Midbrain (tissue), 1 donor: ENCODE measurements around the gene KIF16B.

Experiments
- DNase-seq: peaks from one replicate; lab custom pipeline; 2025; lab: John Stamatoyannopoulos, UW

KIF16B gene

GRCh38 chr20:16434062-16434664, 139.1 kb downstream of the KIF16B start:
- DNase-seq: no peak

DNA sequence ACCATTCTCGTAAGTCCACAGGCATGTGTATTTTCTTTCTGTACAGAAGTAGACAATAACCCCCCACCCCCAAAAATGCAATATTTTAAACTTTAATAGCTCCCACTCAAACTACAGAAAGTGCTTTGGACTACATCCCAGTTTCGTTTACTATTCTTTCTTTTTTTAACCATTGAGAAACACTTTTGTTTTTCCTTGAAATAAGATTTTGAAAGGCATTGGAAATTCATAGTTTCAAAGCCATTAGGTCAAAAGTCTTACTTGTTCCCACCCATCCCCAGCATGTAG, 140.0 kb downstream of the KIF16B start:
- DNase-seq: no peak

- DNase-seq: no peak
These were observed 140.6 kb downstream of the KIF16B start for GRCh38 chr20:16432466-16433292.

DNA sequence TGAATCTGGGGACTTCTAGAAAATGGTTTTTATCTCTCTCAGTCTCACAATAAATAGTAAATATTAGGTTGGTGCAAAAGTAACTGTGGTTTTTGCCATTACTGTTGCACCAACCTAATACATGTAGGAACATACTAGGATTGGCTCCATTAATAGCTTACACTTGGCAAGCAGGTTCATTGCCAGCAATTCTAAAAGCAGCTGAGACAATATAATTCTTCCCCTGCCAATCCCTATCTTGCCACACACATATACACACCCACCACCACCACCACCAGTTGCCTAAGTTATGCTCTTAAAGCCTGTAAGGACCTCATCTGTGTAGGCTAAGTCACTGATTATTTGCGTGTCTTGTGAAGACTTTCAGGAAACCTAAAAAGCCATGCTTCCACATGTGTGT, 145.1 kb downstream of the KIF16B start:
- DNase-seq: no peak

DNA sequence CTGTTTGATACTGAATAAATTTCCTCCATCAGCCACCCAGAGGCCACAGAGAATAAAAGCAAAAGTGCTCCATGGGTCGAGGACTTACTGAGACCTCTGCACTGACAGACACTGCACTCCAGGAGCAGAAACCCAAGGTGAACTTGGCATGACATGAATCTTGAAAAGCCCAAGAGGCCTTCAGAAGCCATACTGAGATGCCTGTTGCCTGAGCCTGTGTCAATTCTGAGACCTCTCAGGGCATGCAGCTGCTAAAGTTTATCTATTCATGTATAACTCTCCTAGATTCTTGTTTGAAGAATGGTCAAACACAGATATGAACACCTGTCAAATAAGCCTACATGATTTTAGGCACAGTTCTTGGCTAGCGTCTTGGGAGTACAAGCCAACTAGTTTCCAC, 145.7 kb downstream of the KIF16B start:
- no peak for DNase-seq

DNA sequence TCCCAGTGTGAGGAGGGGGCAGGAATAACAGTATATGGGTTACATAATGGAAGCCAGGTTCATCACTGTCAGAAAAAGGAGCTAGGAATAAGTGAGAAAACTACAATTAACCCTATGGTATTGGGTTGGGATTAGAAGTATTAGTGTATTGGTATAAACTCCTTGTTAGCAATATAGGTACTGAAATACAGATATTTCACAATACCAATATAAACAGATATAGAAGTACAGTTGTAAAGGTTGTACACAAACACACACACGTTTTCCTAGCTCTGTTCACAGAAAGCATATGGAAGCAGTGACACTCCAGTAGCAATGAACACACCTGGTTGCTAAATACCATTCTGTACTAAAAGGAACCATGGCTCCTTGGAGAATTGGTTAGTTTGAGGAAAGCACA, 148.5 kb downstream of the KIF16B start:
- no peak for DNase-seq

- DNase-seq: no peak
These were observed 149.7 kb downstream of the KIF16B start for GRCh38 chr20:16423311-16424212.

GRCh38 chr20:16419138-16419715, 154.0 kb downstream of the KIF16B start:
- no peak for DNase-seq

GRCh38 chr20:16418616-16419015, 154.6 kb downstream of the KIF16B start:
- no peak for DNase-seq

DNA sequence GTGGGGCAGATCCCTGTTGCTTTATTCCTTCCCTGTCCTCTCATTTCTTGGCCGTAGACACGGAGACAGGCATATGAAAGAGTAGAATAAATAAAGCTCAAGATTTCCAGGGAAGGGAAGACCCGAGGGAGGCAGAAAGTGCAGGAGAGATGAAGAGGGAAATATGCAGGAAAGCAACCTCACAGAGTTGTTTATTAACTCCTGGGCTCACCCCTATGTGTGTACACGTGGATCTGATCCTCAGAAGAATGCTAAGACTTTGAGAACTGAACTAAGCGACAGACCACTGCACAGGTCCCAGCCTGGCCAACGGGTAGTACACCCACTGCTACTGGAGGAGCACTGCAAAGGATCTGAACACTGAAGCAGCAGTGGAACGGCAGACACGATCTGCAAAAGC, 156.2 kb downstream of the KIF16B start:
- no peak for DNase-seq

GRCh38 chr20:16415071-16416053, 157.9 kb downstream of the KIF16B start:
- DNase-seq: no peak

DNA sequence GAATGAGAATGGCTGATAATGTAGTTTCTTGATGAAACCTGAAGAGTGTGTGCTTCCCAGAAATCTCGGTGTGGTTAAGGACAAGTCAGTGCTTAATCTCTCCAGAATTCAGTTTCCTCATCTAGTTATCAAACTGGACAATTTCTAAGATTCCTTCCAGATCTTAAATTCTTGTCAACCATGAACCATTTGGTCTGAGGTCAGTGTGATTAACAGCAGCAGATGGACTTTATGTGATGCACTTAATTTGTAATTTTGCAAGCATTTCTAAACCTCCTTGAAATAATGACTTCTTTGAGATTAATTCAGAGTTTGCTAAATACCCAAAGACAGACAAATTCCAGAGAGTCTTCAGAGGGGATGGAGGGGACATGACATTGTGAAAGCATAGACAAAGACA, 160.3 kb downstream of the KIF16B start:
- DNase-seq: no peak

DNA sequence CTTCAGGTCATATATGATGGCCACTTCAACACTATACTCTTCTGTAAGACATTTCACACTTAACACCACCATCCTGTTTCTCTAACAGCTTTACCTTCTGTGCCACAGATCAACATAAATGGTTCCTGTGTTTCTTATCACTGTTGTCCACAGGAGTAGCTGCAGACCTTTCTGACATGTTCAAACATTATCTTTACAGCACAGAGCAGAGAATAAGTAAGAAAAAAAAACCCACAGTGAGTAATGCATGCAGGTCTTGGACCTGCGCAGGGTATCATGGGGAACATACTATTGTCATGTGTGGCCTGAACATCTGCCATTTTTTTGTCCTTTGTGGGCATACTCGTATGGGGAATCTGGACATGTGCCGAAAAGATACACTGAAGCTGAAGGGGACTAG, 161.9 kb downstream of the KIF16B start:
- DNase-seq: no peak

- DNase-seq: no peak
These were observed 162.6 kb downstream of the KIF16B start for GRCh38 chr20:16410626-16411025.

- no peak for DNase-seq
These were observed 164.3 kb downstream of the KIF16B start for GRCh38 chr20:16408981-16409380.

DNA sequence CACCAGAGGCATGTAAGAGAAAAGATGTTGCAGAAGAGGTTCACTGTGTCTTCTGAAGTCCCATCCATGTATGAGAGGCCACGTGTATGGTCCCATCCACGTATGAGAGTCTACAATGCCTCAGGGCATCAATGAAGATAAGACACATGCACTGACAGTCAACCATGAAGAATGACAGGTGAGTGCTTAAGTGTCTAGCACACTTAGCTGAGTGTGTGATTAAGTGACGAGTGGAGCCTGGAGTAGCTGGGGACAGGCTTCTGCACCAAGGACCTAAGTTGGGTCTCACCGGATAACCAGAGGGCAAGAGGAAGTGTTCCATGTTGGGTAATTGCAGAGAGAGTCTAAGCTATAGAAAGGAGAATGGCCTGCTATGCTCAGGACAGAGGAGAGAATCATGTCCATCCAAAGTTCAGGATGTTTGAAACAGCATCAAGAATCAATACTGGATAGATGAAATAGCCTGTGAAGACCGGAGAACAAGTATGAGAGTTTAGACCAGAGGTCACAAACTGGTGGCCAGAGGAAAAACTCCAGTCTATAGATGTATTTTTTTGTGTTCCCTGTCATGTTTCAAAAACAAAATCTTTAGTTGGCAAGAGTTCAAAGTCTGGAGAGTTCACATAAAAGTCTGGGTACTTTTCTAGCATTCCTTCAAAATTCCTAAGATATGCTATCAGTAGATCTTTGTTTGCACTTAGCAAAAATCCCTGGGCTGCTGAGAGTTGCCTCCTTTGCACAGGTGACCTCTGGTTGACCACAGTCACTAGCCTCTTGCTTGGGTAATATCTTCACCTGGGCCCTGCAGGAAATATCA, 165.8 kb downstream of the KIF16B start:
- DNase-seq: no peak

GRCh38 chr20:16405254-16405653, 168.0 kb downstream of the KIF16B start:
- DNase-seq: no peak

DNA sequence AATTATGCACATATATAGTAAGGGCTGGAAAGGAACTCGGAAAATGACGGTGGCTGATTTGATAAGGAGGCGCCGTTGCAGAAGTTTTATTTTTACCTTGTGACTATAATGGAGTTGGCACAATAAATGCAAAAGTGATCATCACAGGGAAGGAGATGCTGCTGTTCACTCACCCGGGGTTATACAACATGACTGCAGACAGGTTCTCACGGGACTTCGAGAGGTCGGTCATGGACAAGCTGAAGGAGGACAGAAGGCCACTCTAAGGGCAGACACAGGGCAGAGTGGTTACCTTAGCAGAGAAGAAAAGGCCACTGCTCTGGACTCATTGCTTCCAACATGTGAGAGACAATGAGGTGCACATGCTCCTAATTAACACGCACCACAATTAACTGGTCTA, 168.6 kb downstream of the KIF16B start:
- no peak for DNase-seq

DNA sequence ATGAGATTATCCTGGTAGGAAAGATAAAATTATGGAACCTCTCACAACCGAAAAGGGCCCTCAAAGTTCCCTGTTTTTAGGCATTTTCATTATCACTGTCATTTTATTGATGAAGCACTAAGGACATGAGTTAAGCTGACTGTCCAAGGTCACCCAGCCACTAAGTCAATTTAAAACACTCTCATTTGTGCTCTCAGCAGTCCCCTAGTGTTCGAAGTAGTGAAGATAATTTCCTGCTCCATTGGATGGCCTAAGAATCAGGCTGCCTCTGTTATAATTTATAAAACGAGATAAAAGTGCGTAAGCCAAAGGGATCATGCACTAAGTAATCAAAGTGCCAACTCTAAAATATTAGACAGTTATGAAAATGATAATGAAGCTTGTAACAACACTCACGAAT, 169.1 kb downstream of the KIF16B start:
- DNase-seq: no peak

DNA sequence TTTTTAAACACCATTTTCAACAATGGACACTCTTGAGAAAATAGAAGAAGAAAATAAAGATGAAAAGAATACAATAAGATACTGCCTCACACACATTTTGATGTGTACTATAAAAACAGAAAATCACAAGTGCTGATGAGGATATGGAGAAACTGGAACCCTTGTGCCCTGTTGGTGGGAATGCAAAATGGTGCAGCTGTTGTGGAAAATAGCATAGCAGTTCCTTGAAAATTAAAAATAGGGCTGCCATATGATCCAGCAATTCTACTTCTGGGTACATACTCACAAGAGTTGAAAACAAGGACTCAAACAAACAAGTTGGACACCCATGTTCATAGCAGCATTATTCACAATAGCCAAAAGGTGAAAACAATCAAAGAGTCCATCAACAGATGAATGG, 173.0 kb downstream of the KIF16B start:
- no peak for DNase-seq
